Measurements from ENCODE around the gene MAN2C1. TPM values are rescaled to one million over a fixed set of nuclear protein-coding genes. Genes with fewer than 3 reads are reported as not detected.

MAN2C1 gene
- total RNA-seq, 2 donors from 2014 or later = 114 to 245 TPM

- peak overlapping the region; percentile 95 for H3K4me3 Mint-ChIP-seq
- no peaks in the 10 kb centered on the region for H3K27me3 Mint-ChIP-seq
- ATAC-seq (replicated peaks) = no peak
- H3K9me3 Mint-ChIP-seq = no peaks in the 10 kb centered on the region
- peak overlapping the region; percentile 72 for H3K27ac Mint-ChIP-seq
- H3K36me3 Mint-ChIP-seq (ENCODE audit: low read depth) = peaks cover 65% of the 10 kb centered on the region
- peaks cover 6% of the 10 kb centered on the region for H3K4me1 Mint-ChIP-seq
Measured at GRCh38 chr15:75367006-75367405, 1.4 kb downstream of the MAN2C1 start.

GRCh38 chr15:75366163-75366562 lies 2.2 kb downstream of the MAN2C1 start:
- no peak for ATAC-seq (replicated peaks)
- Mint-ChIP-seq H3K36me3 (ENCODE audit: low read depth) (peaks cover 57% of the 10 kb centered on the region), H3K9me3 (no peaks in the 10 kb centered on the region), H3K4me1 (peaks cover 6% of the 10 kb centered on the region), H3K27me3 (no peaks in the 10 kb centered on the region), H3K27ac (no peak overlapping the region), H3K4me3 (no peak overlapping the region)

GRCh38 chr15:75364881-75365280 lies 3.5 kb downstream of the MAN2C1 start:
- Mint-ChIP-seq H3K9me3 (no peaks in the 10 kb centered on the region), H3K4me1 (peaks cover 6% of the 10 kb centered on the region), H3K4me3 (no peak overlapping the region), H3K27me3 (no peaks in the 10 kb centered on the region), H3K36me3 (ENCODE audit: low read depth) (peaks cover 45% of the 10 kb centered on the region), H3K27ac (peak overlapping the region; percentile 54)
- no peak for ATAC-seq (replicated peaks)

- Mint-ChIP-seq H3K36me3 (ENCODE audit: low read depth) (peaks cover 36% of the 10 kb centered on the region), H3K27me3 (no peaks in the 10 kb centered on the region), H3K27ac (no peak overlapping the region), H3K9me3 (no peaks in the 10 kb centered on the region), H3K4me3 (no peak overlapping the region), H3K4me1 (peaks cover under 1% of the 10 kb centered on the region)
- no peak for ATAC-seq (replicated peaks)
Measured at GRCh38 chr15:75363786-75364185, 4.6 kb downstream of the MAN2C1 start.

- H3K4me3 Mint-ChIP-seq = no peak overlapping the region
- no peaks in the 10 kb centered on the region for H3K9me3 Mint-ChIP-seq
- no peaks in the 10 kb centered on the region for H3K4me1 Mint-ChIP-seq
- no peak for ATAC-seq (replicated peaks)
- H3K36me3 Mint-ChIP-seq (ENCODE audit: low read depth) = peaks cover 40% of the 10 kb centered on the region
- H3K27me3 Mint-ChIP-seq = no peaks in the 10 kb centered on the region
- peak overlapping the region; percentile 33 for H3K27ac Mint-ChIP-seq
Measured at GRCh38 chr15:75362642-75363249, 5.7 kb downstream of the MAN2C1 start.

GRCh38 chr15:75361989-75362641 lies 6.3 kb downstream of the MAN2C1 start:
- Mint-ChIP-seq H3K36me3 (ENCODE audit: low read depth) (peaks cover 43% of the 10 kb centered on the region), H3K27ac (no peak overlapping the region), H3K4me3 (no peak overlapping the region), H3K27me3 (no peaks in the 10 kb centered on the region), H3K9me3 (no peaks in the 10 kb centered on the region), H3K4me1 (no peaks in the 10 kb centered on the region)
- no peak for ATAC-seq (replicated peaks)

- no peak for ATAC-seq (replicated peaks)
- H3K9me3 Mint-ChIP-seq = no peaks in the 10 kb centered on the region
- H3K27me3 Mint-ChIP-seq = no peaks in the 10 kb centered on the region
- H3K27ac Mint-ChIP-seq = no peak overlapping the region
- H3K4me1 Mint-ChIP-seq = no peaks in the 10 kb centered on the region
- H3K36me3 Mint-ChIP-seq (ENCODE audit: low read depth) = peaks cover 43% of the 10 kb centered on the region
- H3K4me3 Mint-ChIP-seq = no peak overlapping the region
Measured at GRCh38 chr15:75361361-75361988, 6.9 kb downstream of the MAN2C1 start.

- peak overlapping the region; percentile 41 for H3K27ac Mint-ChIP-seq
- no peak overlapping the region for H3K4me3 Mint-ChIP-seq
- peaks cover 48% of the 10 kb centered on the region for H3K36me3 Mint-ChIP-seq (ENCODE audit: low read depth)
- H3K27me3 Mint-ChIP-seq = no peaks in the 10 kb centered on the region
- no peak for ATAC-seq (replicated peaks)
- H3K9me3 Mint-ChIP-seq = no peaks in the 10 kb centered on the region
- H3K4me1 Mint-ChIP-seq = no peaks in the 10 kb centered on the region
Measured at GRCh38 chr15:75360856-75361255, 7.6 kb downstream of the MAN2C1 start.

GRCh38 chr15:75360391-75360790 lies 8.0 kb downstream of the MAN2C1 start:
- no peaks in the 10 kb centered on the region for H3K27me3 Mint-ChIP-seq
- no peak overlapping the region for H3K4me3 Mint-ChIP-seq
- no peaks in the 10 kb centered on the region for H3K9me3 Mint-ChIP-seq
- peak; percentile 31 for ATAC-seq (replicated peaks)
- peak overlapping the region; percentile 41 for H3K27ac Mint-ChIP-seq
- H3K36me3 Mint-ChIP-seq (ENCODE audit: low read depth) = peaks cover 48% of the 10 kb centered on the region
- no peaks in the 10 kb centered on the region for H3K4me1 Mint-ChIP-seq

GRCh38 chr15:75359537-75360250 lies 8.7 kb downstream of the MAN2C1 start:
- Mint-ChIP-seq H3K36me3 (ENCODE audit: low read depth) (peaks cover 41% of the 10 kb centered on the region), H3K27me3 (no peaks in the 10 kb centered on the region)

GRCh38 chr15:75358771-75359536 lies 9.5 kb downstream of the MAN2C1 start:
- Mint-ChIP-seq H3K4me3 (no peak overlapping the region), H3K4me1 (no peaks in the 10 kb centered on the region), H3K27me3 (no peaks in the 10 kb centered on the region), H3K9me3 (no peaks in the 10 kb centered on the region), H3K36me3 (ENCODE audit: low read depth) (peaks cover 33% of the 10 kb centered on the region), H3K27ac (no peak overlapping the region)
- ATAC-seq (replicated peaks) = no peak

More at GRCh38 chr15:75359537-75360250, 8.7 kb downstream of the MAN2C1 start:
- Mint-ChIP-seq H3K9me3 (no peaks in the 10 kb centered on the region), H3K4me3 (no peak overlapping the region), H3K4me1 (no peaks in the 10 kb centered on the region), H3K27ac (no peak overlapping the region)
- ATAC-seq (replicated peaks) = no peak

GRCh38 chr15:75357976-75358673 lies 10.3 kb downstream of the MAN2C1 start:
- Mint-ChIP-seq H3K4me3 (no peak overlapping the region), H3K27ac (no peak overlapping the region), H3K36me3 (ENCODE audit: low read depth) (peaks cover 27% of the 10 kb centered on the region), H3K4me1 (no peaks in the 10 kb centered on the region), H3K9me3 (no peaks in the 10 kb centered on the region), H3K27me3 (no peaks in the 10 kb centered on the region)
- no peak for ATAC-seq (replicated peaks)

GRCh38 chr15:75356517-75356916 lies 11.9 kb downstream of the MAN2C1 start:
- H3K36me3 Mint-ChIP-seq (ENCODE audit: low read depth) = peaks cover 24% of the 10 kb centered on the region
- H3K27me3 Mint-ChIP-seq = no peaks in the 10 kb centered on the region

More at GRCh38 chr15:75356517-75356916, 11.9 kb downstream of the MAN2C1 start:
- Mint-ChIP-seq H3K27ac (no peak overlapping the region), H3K4me1 (no peaks in the 10 kb centered on the region), H3K9me3 (no peaks in the 10 kb centered on the region), H3K4me3 (no peak overlapping the region)
- ATAC-seq (replicated peaks) = no peak
